Stimulated activated CD4-positive, alpha-beta T cell treated with anti-CD3 and anti-CD28 coated beads, TNF-alpha, amount 100 ng/mL, for 24 hours (primary cell): ENCODE results near the gene CDK16.
A peak's percentile ranks its signal among the peaks of the same experiment; 100 is the strongest.

Experiments
- DNase-seq, 3 experiments: peaks; one replicate each; pipeline ENCODE4 v3.0.0-alpha.2; 2020; ENCODE audit warnings: low read depth in 3 of 3

CDK16 gene

DNA sequence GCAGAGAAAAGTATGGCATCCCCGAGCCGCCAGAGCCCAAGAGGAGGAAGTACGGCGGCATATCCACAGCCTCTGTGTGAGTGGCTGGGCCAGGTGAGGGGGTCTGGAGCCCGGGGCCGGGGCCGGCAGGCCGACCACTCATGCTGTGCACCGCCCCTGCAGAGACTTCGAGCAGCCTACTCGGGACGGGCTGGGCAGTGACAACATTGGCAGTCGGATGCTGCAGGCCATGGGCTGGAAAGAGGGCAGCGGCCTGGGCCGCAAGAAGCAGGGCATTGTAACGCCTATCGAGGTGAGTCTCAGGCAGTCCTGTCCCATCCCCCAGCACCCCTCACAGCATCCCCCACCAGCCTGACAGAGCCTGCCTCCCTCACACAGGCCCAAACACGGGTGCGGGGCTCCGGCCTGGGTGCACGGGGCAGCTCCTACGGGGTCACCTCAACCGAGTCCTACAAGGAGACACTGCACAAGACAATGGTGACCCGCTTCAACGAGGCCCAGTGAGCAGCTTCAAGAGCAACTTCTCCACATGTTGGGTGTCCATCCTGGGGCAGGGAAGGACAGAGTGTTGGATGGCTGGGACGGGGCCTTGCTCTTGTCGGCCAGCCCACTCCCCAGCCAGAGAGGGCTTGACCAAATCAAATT is 32.3 kb upstream of the CDK16 start:
- DNase-seq, result no peak

DNA sequence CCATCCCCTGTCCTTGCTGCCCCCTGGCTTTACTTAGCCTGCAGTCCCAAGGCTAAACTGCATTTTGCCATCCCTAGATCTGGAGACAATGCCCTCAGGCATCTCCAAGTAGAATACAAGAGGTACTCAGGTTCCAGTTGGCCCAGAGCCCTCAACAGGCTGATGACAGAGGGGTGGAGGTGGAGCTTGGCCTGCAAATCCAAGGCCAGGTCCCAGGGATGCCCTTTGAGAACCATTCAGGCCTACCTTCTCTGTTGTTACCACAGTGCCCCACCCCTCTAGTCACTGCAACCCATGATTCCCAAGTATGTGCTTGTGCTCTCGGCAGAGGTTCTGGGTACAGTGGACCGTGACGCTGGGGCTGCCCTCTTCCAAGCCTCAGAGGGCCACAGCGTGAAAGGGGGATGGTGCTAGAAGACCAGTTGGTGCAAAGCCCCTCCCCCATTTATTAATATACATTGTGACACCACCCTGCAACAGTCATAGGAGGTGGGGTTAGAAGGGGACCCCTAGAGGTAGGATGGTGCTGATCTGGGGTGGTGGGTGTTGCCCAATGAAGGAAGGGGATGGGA is 31.3 kb upstream of the CDK16 start:
- DNase-seq, result no peak

DNA sequence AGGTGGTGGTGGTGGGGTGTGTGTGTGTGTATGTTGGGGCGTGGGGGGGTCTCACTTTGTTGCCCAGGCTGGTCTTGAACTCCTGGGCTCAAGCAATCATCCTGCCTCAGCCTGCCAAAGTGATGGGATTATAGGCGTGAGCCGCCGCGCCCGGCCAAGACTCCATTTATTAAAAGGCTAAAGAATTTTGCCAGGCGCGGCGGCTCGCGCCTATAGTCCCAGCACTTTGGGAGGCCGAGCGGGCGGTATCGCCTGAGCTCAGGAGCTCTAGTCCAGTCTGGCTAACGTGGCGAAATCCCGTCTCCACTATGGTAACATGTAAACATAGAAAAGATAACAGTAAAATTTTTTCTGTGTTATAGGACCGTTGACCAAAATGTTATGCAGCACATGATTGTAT is 28.6 kb upstream of the CDK16 start:
- no peak for DNase-seq

DNA sequence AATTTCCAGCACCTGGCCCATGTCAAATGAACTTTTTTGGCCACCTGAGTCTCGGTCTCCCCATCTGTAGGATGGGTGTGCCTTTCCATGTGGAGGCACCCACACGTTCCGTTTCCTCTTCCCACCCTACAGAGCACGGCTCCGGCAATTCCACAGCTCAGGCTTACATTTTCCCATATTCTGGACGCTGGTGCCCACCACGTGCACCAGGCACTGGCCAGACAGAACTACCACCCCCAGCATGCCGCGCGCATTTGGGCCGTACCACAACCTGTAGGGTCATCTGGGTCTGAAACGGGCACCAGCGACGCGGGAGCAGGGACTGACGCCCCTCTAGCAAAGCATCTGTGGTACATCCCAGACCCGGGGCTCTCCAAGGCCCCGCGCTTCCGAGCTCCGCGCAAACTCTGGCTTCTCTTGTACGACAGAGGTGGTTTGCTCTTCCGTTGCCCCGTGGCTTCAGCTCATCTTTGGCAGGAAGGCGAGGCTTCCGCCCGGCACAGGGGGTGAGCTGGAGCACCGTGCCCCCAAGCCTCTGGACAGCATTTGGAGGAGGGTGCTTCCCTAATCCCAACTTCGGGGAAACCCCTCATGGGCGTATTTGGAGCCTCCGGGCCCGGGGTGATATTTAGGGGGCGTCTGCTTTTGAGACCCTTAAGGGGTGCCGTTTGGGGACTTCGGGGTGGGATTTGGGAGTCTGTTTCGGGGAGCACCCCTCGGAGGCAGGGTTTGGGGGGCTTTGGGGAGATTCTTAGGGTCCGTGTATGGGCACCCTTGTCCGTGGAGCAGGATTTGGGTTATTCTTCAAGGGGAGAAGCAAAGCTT is 27.8 kb upstream of the CDK16 start:
- DNase-seq, result peak; percentile 65 to 82 (median 67)

DNA sequence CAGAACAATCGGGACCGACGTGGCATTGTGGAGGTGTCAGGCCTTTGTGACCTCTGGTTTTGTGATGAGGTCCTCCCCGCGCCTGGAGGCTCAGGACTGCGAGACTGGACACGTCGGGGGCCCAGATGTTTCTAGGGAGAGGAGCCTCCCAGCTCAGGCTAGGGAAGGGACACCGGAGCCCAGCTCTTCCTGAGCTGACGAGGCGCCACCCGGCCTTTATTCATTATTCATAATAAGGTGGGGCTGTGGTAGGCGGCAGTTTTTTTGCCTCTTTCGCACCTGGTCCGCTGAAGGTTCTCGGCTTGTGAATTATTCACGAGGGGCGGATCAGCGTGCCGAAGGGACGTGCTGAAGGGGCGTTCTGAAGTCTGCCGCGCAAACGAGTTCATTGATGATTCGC is 27.1 kb upstream of the CDK16 start:
- peak; percentile 2 to 43 (median 21) for DNase-seq

DNA sequence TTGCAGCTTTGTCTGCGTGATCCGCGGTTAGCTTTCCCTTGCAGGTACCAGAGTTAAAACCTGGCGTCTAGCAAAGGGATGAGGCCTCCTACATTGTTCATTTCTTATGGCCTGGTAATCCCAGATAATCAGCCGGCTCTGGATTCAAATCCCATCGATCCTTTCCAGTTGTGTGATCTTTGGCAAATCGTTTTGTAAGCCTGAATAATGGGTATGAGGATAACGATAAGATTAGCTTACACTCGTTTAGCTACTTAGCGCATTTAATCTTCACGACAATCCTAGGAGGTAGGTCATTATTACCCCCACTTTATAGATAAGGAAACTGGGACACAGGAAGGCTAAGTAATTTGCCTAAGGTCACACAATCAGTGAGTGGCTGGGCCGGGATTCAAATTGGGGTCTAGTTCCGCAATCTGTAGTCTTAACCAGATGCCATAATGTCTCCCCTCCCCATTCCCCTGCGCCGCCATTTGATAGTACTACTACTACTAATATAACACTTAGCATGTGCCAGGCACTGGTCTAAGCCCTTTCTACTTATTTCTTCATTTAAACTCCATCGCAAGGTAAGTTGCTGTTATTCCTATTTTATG is 26.6 kb upstream of the CDK16 start:
- no peak for DNase-seq

DNA sequence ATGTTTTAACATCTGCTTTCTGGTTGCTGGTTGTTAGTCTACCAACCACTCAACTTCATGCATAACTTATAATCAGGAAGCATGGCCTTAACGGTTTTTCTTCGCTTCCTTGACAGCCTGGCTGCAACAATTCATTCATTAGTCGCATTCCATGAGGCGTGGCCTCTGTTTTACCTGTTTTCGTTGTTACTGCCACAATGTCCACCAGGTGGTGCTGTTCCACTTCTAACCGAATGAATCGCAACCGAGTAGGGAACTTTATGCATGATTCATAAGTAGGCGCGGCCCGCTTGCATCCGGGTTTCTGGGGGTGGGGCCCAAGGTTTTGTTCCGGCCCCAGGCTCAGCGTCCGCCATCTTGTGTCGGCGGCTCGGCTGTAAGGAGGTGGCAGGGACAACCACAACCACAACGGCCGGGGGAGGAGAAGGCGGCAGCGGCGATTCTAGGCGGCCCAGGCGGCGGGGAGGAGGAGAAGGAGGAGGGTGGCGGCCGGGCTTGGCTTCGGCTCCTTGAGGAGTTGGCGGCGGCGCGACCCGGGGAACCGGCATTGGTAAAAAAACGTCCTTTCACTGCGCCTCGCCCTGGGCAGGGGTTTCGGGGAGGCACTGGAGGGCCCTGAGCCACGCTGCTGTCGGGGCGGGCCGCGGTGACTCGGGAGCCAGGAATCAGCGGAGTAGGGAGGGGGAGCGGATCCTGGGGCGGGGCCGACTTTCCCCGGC is 24.8 kb upstream of the CDK16 start, which contains the start of gene UBA1:
TSS of gene UBA1 (plus strand) at position 355 of the 719 bp plus-strand sequence. CDS start 4,974 bp downstream, outside the sequence.
- peak; percentile 82 to 88 (median 87) for DNase-seq

DNA sequence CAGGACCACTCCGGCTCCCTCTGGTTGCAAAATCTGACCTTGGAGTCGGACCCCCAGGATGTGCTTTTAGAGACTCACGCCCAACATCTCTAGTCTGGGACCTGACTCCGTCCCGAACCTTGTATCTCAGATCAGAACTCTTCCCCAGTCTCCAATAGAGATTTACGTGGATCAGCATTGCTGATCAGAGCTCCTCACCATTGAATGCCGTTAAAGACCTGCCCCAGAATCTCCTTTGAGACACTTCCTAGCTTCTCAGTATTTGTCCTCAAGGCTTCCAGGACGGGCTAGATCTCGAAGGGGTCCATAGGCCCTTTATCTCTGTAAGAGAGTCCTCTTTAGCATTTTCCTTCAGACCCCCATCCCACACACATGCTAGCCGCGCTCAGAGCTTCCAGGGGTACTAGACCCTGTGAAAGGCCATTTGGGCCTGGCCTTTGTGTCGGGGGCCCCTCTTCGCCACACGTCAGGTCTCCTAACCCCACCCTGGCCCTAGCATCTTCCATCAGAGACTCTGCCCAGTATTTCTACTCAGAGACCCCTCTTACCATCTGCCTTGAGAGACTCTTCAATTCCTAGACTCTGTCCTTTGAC is 24.2 kb upstream of the CDK16 start:
- DNase-seq, result no peak

DNA sequence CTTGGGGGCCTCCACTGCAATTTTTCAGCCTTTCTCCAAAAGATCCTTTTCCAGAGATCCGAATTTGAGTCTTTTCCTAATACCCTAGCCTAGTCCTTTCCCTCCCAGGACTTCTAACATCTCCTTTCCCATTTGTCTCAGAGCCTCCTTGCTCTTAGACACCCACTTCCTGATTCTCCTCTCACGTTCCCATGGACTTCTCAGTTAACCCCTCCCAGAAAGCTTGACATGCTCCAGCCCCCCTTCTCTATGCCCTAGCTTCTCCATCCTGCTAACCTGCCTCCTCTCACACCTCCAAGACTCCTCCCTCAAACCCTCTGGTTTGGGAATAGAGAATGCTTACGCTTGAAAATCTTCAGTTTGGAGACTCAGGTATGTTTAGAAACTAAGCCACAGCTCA is 22.4 kb upstream of the CDK16 start:
- no peak for DNase-seq

DNA sequence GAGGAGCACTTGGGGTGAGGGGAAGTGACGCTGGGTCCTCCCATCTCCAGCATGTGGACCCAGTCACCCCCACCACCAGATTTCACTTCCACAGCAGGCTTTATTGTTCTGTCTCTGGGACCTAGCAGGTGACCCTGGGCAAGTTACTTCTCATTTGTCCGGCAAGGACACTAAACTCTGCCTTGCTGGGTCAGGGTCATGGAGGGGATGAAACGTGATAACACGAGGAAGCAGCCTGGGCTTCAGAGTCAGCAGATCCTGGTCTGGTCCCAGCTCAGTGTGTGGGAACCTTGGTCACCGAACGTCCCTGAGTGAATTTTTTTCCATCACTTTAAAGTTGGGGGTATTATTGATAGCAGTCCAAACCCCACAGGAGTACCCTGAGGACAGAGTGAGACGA is 21.0 kb upstream of the CDK16 start:
- DNase-seq, result no peak

DNA sequence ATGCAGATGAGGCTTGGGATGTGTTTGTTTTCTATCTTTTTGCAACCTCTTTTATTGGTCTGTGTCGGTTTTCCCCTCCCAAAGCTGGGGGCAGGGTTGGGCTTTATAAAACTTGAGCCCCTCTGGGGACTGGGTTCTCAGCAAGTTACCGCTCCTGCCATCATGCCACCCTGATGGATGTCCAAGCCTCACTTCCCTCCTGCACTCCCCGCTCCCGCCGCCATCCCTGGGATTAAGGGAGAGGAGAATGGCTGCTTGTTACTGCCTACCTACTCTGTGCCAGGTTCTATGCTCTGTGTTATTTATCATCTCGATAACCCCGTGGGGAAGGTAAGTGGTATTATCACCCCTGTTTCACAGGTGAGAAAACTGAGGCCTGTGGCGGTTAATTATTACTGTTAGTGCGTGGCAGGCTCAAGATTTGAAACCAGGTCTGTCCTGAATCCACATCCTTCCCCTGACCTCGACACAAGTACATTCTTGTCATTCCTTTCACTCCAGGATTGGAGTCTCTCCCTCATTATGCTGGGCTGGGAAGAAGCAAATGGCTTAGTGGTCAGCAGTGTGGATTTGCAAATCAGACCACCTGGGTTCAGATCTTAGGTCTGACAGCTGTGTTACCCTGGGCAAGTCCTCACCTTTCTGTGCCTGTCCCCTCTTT is 20.3 kb upstream of the CDK16 start:
- DNase-seq, result no peak

DNA sequence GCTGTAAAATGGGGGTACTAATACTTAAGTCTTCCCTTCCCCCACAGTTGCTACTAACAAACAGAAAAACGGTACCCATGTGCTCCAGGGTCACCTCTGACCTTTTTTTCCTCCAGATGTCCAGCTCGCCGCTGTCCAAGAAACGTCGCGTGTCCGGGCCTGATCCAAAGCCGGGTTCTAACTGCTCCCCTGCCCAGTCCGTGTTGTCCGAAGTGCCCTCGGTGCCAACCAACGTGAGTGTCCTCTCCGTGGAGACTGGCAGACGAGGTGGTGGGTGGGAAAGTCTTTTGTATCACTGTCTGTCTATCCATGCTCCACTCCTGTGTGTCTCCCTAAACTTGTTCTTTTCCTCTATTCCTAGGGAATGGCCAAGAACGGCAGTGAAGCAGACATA is 19.8 kb upstream of the CDK16 start:
- no peak for DNase-seq

DNA sequence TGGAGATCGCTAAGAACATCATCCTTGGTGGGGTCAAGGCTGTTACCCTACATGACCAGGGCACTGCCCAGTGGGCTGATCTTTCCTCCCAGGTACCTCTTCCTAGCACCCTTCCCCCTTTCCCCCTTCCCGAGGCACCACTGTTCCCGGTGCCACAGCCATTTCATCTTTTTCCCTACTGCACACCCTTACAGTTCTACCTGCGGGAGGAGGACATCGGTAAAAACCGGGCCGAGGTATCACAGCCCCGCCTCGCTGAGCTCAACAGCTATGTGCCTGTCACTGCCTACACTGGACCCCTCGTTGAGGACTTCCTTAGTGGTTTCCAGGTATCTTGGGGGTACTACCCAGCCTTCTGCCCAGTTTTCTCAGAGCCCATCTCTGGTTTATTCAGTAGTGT is 19.2 kb upstream of the CDK16 start:
- no peak for DNase-seq

DNA sequence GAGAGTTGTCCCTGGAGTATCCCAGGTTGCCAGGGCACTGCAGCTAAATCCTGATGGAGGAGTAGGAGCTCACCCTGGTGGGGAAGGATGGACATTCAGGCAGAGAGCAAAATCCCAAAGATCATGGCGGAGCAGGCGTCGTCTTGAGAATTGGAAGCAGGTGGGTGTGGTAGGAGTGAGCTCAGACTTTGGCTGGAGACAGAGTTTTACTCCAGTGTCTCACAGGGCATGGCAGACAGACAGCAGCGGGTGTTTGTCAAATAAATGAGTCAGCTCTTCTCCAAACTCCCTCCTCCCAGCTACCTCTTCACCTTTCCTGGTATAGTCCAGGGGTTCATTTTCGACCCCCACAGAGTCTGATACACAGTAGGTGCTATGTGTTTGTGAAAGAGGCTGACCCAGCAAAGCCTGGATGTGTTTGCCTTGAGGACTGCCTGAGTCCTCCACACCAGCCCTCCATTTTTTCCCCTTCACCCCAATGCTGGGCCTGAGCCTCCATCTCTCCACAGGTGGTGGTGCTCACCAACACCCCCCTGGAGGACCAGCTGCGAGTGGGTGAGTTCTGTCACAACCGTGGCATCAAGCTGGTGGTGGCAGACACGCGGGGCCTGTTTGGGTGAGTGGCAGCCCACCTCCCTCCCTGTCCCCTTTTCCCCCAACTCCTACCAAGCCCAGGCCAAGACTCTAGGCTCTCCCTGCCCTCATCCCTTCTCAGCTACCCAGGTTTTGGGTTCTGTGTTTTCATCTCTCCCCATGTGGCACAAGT is 17.9 kb upstream of the CDK16 start:
- no peak for DNase-seq

DNA sequence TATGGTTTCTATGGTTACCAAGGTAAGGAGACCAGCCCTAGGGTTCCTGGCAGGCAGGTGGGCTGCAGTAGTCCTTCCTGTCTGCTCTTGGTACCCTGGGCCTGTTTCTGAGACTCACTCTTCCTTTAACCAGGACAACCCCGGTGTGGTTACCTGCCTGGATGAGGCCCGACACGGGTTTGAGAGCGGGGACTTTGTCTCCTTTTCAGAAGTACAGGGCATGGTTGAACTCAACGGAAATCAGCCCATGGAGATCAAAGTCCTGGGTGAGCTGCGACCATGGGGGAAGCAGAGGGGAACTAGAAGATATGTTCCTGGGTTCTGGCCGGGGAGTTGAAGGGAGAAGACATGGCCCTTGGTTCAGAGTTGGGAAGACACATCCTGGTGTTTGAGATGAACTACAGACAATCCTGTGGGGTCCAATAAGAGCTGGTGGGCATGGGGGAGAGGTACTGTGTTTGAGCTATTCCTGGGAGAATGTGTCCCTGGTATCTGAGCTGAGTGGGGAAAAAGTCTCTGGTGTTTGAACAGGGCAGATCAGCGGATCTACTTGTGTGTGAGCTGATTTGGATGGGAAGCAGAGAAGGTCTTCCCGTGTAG is 17.0 kb upstream of the CDK16 start:
- no peak for DNase-seq

DNA sequence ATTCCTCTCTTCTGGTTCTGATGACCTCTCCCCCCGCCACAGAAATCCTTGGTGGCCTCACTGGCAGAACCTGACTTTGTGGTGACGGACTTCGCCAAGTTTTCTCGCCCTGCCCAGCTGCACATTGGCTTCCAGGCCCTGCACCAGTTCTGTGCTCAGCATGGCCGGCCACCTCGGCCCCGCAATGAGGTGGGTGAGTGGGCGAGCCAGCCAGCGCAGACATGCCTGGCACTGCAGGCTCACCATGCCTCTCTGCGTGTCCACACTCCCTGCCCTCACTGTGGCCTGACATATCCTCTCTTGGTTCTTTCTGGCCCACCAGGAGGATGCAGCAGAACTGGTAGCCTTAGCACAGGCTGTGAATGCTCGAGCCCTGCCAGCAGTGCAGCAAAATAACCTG is 16.2 kb upstream of the CDK16 start:
- DNase-seq, result no peak

DNA sequence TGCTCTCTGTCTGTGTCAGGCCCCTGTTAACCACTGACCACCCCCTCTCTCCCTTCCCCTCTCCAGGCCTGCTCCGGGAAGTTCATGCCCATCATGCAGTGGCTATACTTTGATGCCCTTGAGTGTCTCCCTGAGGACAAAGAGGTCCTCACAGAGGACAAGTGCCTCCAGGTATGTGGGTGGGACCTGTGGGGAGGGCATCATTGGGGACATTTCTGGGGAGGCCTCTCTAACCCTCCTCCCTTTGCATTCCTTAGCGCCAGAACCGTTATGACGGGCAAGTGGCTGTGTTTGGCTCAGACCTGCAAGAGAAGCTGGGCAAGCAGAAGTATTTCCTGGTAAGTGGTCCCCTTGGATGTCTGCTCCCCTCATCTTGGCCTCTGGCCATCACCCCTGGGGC is 15.6 kb upstream of the CDK16 start:
- no peak for DNase-seq

DNA sequence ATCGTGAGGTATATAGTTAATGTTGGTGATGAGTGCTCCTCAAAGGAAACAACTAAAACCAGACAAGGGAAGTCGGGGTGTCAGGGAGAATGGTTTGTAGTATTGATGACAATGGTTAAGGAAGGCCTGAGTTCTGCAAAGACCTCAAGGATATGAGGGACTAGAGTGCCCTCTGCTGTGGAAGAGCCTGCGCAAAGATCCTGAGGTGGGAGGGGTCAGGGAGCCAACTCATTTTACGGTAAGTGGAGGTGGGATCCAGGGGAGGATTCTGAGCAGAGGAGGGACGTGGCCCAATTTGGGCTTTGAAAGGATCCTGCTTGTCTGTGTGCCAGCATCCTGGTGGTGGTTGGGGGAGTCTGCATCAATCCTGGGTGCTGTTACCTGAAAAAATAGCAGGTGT is 13.5 kb upstream of the CDK16 start:
- no peak for DNase-seq

DNA sequence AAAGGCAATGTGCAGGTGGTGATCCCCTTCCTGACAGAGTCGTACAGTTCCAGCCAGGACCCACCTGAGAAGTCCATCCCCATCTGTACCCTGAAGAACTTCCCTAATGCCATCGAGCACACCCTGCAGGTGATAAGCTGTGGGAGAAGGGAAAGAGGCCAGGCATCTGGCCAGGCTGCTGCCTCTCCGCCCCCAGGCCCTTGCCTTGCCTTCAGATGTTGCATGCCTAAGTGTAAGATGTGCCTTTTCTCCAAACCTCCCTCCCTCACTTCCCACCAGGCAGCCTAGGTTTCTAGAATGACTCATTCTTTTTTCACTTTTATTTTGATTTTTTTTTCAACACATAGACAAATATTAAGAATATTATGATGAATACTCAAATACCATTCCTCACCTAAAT is 12.2 kb upstream of the CDK16 start:
- no peak for DNase-seq

DNA sequence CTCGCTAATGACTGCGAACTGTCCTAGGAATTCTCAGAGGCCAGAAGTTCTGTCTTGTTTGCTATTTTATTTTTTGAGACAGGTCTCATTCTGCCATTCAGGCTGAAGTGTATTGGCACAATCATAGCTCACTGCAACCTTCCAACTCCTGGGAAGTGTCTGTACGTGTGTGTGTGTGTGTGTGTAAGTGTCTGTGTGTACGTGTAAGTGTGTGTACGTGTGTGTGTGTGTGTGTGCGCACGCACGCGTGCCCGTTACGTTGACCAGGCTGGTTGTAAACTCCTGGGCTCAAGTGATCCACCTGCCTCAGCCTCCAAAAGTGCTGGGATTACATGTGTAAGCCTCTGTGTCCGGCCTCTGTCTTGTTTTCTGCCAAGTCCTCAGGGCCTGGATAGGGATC is 10.4 kb upstream of the CDK16 start:
- no peak for DNase-seq
